OCI-LY7 (cell line): ENCODE results near the gene IPCEF1. TPM values are rescaled to one million over a fixed set of nuclear protein-coding genes. Genes with fewer than 3 reads are reported as not detected.
A peak's percentile ranks its signal among the peaks of the same experiment; 100 is the strongest.

Experiments used
- BruUV-seq: library from RNA; stranded (reverse); fragments of 400-500 nt; replicated peaks from 2 replicates; lab custom pipeline; 2021; lab: Mats Ljungman, UMichigan
- CTCF ChIA-PET: fragments of 300-600 bp; sonication (Branson Sonifier 250); formaldehyde crosslinking; loops from one replicate; lab custom pipeline; 2022; ENCODE audit warnings: antibody characterized with exemption; ENCODE audit not compliant: unreplicated experiment; lab: Charles Lee
- POLR2A ChIA-PET: fragments of 300-600 bp; sonication (Branson Sonifier 250); formaldehyde crosslinking; loops from one replicate; lab custom pipeline; 2022; ENCODE audit warnings: antibody characterized with exemption; lab: Charles Lee
- DNase-seq: peaks from one replicate; pipeline ENCODE4 v3.0.0-alpha.2; 2015; ENCODE audit warnings: low spot score
- H2AFZ ChIP-seq: fragments of 200-600 bp; sonication (generic), shearing (Covaris generic); 2 replicates; pipeline ENCODE4 v1.6.1; 2014; ENCODE audit warnings: mild to moderate bottlenecking, antibody characterized with exemption, low read length, moderate library complexity
- H3K27ac ChIP-seq: fragments of 200-600 bp; sonication (generic); 2 replicates; pipeline ENCODE4 v1.5.1; 2014; ENCODE audit warnings: mixed run types, low read depth, mild to moderate bottlenecking, moderate library complexity, low read length, inconsistent platforms; ENCODE audit not compliant: poor library complexity, severe bottlenecking
- H3K36me3 ChIP-seq: fragments of 200-600 bp; sonication (generic); 2 replicates; pipeline ENCODE4 v1.6.1; 2014; ENCODE audit warnings: mild to moderate bottlenecking, antibody characterized with exemption, low read length, moderate library complexity, mixed read lengths; ENCODE audit not compliant: insufficient read depth
- H3K4me1 ChIP-seq: fragments of 200-600 bp; sonication (generic); 2 replicates; pipeline ENCODE4 v1.5.1; 2014; ENCODE audit warnings: mild to moderate bottlenecking, low read length; ENCODE audit not compliant: insufficient read depth, poor library complexity, severe bottlenecking
- H3K4me2 ChIP-seq: fragments of 200-600 bp; sonication (generic); 2 replicates; pipeline ENCODE4 v1.6.1; 2014; ENCODE audit warnings: mild to moderate bottlenecking, low read length
- H3K4me3 ChIP-seq: fragments of 200-600 bp; sonication (generic); 2 replicates; pipeline ENCODE4 v1.5.1; 2014; ENCODE audit warnings: mild to moderate bottlenecking, low read depth, low read length; ENCODE audit not compliant: poor library complexity, severe bottlenecking
- H3K79me2 ChIP-seq: fragments of 200-600 bp; sonication (generic); 2 replicates; pipeline ENCODE4 v1.6.1; 2016; ENCODE audit warnings: low read depth, mild to moderate bottlenecking, low read length, moderate library complexity, mixed read lengths; ENCODE audit not compliant: insufficient read depth
- H3K9me2 ChIP-seq: fragments of 200-600 bp; sonication (generic); 2 replicates; pipeline ENCODE4 v1.6.1; 2016; ENCODE audit warnings: mild to moderate bottlenecking, low read length, mixed read lengths; ENCODE audit not compliant: insufficient read depth
- H3K9me3 ChIP-seq: fragments of 200-600 bp; sonication (generic); 2 replicates; pipeline ENCODE4 v1.6.1; 2014; ENCODE audit warnings: mild to moderate bottlenecking, mixed run types, low read length, mixed read lengths
- H4K20me1 ChIP-seq: fragments of 200-600 bp; sonication (generic); 2 replicates; pipeline ENCODE4 v1.6.1; 2014; ENCODE audit warnings: mild to moderate bottlenecking, antibody characterized with exemption, low read length, moderate library complexity, mixed read lengths; ENCODE audit not compliant: insufficient read depth
- CTCF ChIP-seq: fragments of 200-600 bp; sonication (generic); conservative IDR thresholded peaks from 2 replicates; pipeline ENCODE4 v1.5.1; 2014; ENCODE audit warnings: mild to moderate bottlenecking, antibody characterized with exemption, low read length, moderate library complexity, mixed read lengths
- EZH2phosphoT487 ChIP-seq: fragments of 200-600 bp; sonication (generic); IDR thresholded peaks from 2 replicates; pipeline ENCODE4 v1.6.1; 2018; ENCODE audit warnings: low read depth, borderline replicate concordance, mild to moderate bottlenecking, mixed run types, antibody characterized with exemption, low read length, moderate library complexity, mixed read lengths
- intact Hi-C: fragments of 100-400 bp; cut with micrococcal nuclease; formaldehyde crosslinking; loops from one replicate; pipeline ENCODE4 v1.10.0; 2022; ENCODE audit not compliant: unreplicated experiment
- total RNA-seq, 2 experiments: library from RNA; depleted of rRNA in 1 of 2; stranded (reverse); fragments of >200 nt in 1 of 2; shearing (Covaris generic) in 1 of 2; gene quantifications; 2 replicates each; pipeline ENCODE4 v1.2.3, GENCODE V29; 2014 to 2022

Gene IPCEF1
- total RNA-seq, 2 experiments from 2014 or later, result not detected

GRCh38 chr6:154159126-154159525, 197.5 kb downstream of the IPCEF1 start:
- no TSS peak for BruUV-seq
- ChIA-PET CTCF (no interaction called here), POLR2A (interaction anchor here (0.5 to 1.6 kb wide), 4 partner anchors 12 to 188 kb away, joined by 3 to 4 read pairs (median 3); no protein-coding TSS in a partner anchor)
- intact Hi-C loops, result loop anchor here (10.0 kb wide), 3 partner anchors 216 to 516 kb away; no protein-coding TSS in a partner anchor
- Histone ChIP-seq H3K4me1 (no peaks in the 10 kb centered on the region), H3K4me2 (no peak overlapping the region), H3K9me3 (no peaks in the 10 kb centered on the region), H3K9me2 (no peaks in the 10 kb centered on the region), H3K27ac (no peak overlapping the region), H2AFZ (no peak overlapping the region), H3K36me3 (no peaks in the 10 kb centered on the region), H3K79me2 (no peaks in the 10 kb centered on the region), H4K20me1 (no peaks in the 10 kb centered on the region), H3K4me3 (no peak overlapping the region)
- DNase-seq, result no peak
- TF ChIP-seq EZH2phosphoT487, result no peak
- no peak for TF ChIP-seq CTCF

GRCh38 chr6:154157706-154158105, 198.9 kb downstream of the IPCEF1 start:
- Histone ChIP-seq H3K9me2 (no peaks in the 10 kb centered on the region), H2AFZ (peak overlapping the region; percentile 58; the same call in 1 of the 2 replicates), H3K27ac (no peak overlapping the region), H3K4me1 (no peaks in the 10 kb centered on the region), H3K79me2 (no peaks in the 10 kb centered on the region), H4K20me1 (no peaks in the 10 kb centered on the region), H3K4me2 (no peak overlapping the region), H3K36me3 (no peaks in the 10 kb centered on the region), H3K9me3 (no peaks in the 10 kb centered on the region), H3K4me3 (no peak overlapping the region)
- CTCF ChIA-PET, result interaction anchor here (0.6 kb wide), 1 partner anchor 91 kb away, joined by 4 read pairs; no protein-coding TSS in a partner anchor
- BruUV-seq, result no TSS peak
- POLR2A ChIA-PET, result interaction anchor here (0.6 kb wide), 1 partner anchor 1160 kb away, joined by 5 read pairs; no protein-coding TSS in a partner anchor
- TF ChIP-seq EZH2phosphoT487 (no peak), CTCF (no peak)
- DNase-seq, result no peak
- intact Hi-C loops, result loop anchor here (10.0 kb wide), 3 partner anchors 217 to 517 kb away; no protein-coding TSS in a partner anchor

GRCh38 chr6:154157082-154157481, 199.5 kb downstream of the IPCEF1 start:
- H4K20me1 ChIP-seq, result no peaks in the 10 kb centered on the region
- 0 out of 2 replicates have a peak overlapping the region, but pooled peaks have one; percentile 20 for H3K4me2 ChIP-seq
- ChIA-PET CTCF (interaction anchor here (0.6 kb wide), 1 partner anchor 91 kb away, joined by 4 read pairs; no protein-coding TSS in a partner anchor), POLR2A (interaction anchor here (0.6 kb wide), 1 partner anchor 1159 kb away, joined by 5 read pairs; no protein-coding TSS in a partner anchor)
- no TSS peak for BruUV-seq
- no peaks in the 10 kb centered on the region for H3K79me2 ChIP-seq
- H2AFZ ChIP-seq, result peak overlapping the region; percentile 58; the same call in 1 of the 2 replicates
- no peaks in the 10 kb centered on the region for H3K9me3 ChIP-seq
- H3K4me3 ChIP-seq, result no peak overlapping the region
- no peaks in the 10 kb centered on the region for H3K9me2 ChIP-seq
- H3K27ac ChIP-seq, result no peak overlapping the region
- no peak for DNase-seq
- intact Hi-C loops, result loop anchor here (10.0 kb wide), 3 partner anchors 218 to 518 kb away; no protein-coding TSS in a partner anchor
- no peak for TF ChIP-seq EZH2phosphoT487
- TF ChIP-seq CTCF, result no peak
- no peaks in the 10 kb centered on the region for H3K4me1 ChIP-seq
- H3K36me3 ChIP-seq, result no peaks in the 10 kb centered on the region
